KG1 (cell line): ENCODE data around the gene CLEC2B.
"Not testable (repeated sequence)": the region's sequence is repeated elsewhere in the genome, so short reads cannot be mapped to it uniquely, and the experiment has no call there.

Source experiments
- DNase-seq: peaks from one replicate; lab custom pipeline; 2025; lab: John Stamatoyannopoulos, UW

CLEC2B gene

GRCh38 chr12:9869307-9870161 is at the start of gene CLEC2B:
CLEC2B (minus strand) TSS chr12:9869354.
- peak; percentile 71 for DNase-seq

DNA sequence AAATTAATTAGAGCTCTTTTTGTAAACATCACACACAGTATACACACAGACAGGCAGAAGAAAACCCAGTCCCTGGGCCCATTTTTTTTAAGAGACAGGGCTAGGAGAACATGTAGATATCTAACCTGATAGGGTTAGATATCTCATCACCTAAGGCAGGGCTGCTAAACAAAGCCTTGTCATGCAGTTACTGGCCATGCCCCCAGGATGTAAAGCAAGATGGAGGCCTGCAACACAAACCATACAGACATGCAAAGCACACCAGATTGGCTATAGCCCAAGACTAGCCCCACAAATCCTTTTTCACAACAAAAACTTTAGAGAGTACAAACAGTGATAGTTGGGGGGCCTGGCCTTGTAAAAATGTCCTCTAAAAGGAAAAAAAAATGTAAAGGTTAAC is 42.6 kb upstream of the CLEC2B start:
- DNase-seq, result no peak

GRCh38 chr12:9910716-9911421 is 41.7 kb upstream of the CLEC2B start:
- no peak for DNase-seq

GRCh38 chr12:9909724-9910123 is 40.6 kb upstream of the CLEC2B start:
- no peak for DNase-seq

DNA sequence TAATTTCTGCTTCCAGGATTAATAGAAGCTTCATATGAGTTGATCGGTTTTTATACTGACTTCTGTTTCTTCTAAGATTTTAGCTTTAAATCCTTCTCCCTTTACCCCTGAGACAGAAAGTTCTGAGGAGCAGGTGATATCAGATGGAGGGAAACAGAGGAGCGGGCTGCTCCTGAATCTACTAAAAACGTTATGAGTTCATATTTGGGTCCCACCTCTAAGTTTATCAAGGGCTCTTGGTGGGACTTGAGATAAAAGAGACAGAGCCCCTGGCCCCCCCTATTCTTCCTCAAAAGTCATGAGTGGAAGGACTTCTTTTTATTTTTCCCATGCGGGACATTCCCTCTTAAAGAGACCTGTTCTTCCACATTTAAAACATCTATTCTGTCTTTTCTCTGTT is 39.2 kb upstream of the CLEC2B start:
- no peak for DNase-seq

GRCh38 chr12:9907769-9908168 is 38.6 kb upstream of the CLEC2B start:
- no peak for DNase-seq

DNA sequence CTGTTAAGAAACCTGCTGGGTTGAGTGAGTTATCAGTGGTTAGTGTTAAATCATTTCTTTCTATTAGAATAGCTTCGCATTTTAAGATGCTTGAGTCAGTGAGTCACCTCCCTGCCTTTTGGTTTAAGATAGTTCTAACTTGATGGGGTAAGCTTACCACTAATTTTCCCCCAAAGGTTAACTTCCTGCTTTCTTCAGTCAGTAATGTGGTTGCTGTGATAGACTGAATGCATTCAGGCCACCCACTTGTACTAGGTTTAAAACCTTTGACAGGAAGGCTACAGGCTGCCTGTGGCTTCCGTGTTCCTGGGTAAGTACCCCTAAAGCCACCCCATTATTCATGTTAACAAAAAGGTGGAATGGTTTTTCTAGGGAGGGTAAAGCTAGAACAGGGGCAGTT is 37.7 kb upstream of the CLEC2B start:
- no peak for DNase-seq

DNA sequence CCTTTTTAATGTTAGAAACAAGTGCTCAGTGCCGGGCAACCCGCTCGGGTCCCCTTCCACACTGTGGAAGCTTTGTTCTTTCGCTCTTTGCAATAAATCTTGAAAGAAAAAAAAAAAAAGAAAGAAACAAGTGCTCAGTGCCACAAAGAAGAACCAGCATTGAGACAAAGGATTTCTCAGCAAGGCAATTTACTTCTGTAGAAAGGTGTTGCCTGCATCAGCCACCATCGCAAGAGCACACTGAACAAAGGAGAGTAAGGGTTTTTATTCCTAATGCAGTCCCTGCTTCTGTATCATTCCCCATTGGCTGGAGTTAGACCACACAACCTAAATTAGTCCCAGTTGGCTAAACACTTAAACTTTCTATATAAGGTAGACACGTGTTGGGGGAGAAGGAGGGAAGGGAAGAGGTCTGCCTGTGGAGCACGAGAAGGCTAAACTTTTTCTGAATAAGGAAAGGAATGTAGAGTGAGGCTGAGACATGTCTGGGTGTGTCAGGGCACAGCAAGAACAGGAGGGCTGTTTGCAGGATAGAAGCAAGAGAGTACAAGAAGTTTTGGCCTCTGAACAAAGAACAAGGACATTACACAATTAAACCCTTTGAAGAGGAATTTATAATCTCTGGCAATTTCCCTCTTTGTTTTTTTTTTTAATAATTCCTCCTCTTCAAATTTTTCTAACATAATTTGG is 33.5 kb upstream of the CLEC2B start:
- no peak for DNase-seq

DNA sequence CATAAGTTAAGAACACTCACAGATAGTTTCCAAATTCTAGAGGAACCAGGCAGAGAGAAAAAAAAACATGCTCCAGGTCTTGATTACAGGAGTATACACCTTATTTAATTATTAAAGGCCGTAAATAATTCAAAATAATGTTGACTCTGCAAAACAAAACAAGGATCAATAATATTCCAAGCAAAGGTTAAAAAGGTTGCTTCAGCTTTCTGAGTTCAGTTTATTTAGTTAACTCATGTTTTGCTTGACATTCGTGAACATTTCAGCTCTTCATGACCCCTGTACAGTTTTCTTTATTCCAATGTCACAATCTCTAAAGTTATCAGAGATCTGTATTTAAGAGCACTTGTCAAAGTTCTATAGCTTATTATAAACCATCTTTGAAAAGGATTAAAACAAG is 31.8 kb upstream of the CLEC2B start:
- DNase-seq, result no peak

- DNase-seq, result no peak
Observed at GRCh38 chr12:9899209-9899608, 30.1 kb upstream of the CLEC2B start.

DNA sequence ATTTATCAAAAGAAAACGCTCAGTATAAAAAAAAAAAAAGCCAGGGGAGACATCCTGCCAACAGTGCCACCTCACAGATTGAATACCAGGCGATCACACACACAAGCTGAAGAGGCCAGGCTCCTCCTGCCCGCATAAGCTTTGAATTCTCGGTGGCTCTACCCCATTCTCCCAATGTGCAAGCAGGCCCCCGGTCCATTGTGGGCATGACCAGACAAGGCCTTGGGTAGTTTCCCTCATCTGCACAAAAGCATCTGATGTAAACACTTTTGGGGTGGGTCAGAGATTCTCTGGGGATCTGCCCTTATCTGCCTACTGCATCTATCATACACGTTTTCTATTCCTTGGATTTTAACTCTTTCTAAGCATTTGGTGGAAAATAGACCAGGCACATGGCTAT is 28.4 kb upstream of the CLEC2B start:
- no peak for DNase-seq

DNA sequence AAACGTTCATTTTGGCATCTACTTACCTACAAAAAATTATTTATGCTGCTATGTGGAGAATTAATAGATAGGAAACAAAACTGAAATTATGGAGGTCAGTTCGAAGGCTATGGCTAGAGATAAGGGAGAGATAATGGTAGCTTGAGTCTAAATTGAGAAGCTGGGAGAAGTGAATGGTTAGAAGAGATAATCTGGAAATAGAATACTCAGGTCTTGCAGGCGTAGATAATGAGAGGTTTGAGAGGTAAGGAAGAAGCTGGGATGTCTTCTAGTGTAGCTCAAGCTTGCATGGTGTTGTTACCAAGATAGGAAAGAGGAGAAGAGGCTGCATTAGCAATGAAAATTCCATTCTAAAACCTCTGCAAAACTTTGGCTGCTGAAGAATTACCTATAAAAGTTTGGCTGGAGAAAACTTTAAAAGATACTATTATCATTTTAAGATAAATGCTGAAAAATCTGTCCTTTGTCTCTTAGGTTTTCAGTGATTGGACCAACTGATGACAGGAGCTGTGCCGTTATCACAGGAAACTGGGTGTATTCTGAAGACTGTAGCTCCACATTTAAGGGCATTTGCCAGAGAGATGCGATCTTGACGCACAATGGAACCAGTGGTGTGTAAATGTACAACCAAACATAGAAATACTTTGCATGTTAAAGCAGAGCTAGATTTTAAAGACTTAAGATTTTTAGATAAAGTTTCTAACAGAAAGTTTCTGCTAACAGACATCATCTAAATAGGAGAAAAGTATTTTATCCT is 26.2 kb upstream of the CLEC2B start:
- no peak for DNase-seq

DNA sequence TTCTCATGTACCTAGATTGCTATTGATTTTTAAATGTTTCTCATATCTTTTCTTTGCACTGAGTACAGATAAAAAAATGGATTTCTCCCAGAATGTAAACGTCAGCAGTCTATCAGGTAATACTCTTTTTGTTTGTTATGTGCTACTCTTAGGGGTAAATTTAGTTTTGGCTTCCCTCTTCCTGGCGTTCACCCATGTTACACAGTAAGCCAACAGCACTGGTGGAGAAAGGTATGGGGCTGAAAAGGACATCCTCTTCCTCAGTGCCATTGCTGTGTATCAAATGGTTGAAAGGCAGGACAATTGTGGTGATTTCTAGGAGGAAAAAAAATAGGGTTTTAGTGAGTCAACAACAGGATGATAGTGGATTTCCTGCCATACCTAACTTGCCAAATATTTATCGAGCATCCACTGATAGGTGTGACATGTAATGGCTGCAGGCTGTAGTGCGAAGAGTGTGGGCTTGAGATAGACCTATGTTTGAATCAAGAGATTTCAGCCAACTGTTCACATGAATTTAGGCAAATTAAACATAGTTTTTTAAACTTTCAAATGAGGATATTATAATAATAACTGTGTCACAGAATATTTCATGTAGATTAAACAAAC is 19.6 kb upstream of the CLEC2B start:
- DNase-seq, result no peak

- no peak for DNase-seq
Observed at GRCh38 chr12:9883175-9883574, 14.0 kb upstream of the CLEC2B start.

DNA sequence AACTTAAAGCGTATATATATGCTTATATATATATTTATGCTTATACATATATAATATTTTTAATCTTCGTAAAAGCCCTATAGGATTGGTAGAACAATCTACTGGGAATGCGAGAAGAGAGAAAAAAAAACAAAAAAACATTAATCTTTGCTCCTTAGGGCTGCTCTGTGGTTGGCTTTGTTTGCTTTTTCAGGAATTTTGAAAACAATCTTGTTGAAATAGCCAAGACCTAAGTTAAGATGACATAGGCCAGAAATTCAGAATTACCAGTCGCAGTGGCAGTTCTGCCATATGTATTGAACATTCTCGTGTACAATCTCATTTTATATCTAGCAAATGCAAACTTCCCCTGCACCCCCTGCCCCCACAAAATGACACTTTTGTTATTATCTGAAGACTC is 12.8 kb upstream of the CLEC2B start:
- no peak for DNase-seq

DNA sequence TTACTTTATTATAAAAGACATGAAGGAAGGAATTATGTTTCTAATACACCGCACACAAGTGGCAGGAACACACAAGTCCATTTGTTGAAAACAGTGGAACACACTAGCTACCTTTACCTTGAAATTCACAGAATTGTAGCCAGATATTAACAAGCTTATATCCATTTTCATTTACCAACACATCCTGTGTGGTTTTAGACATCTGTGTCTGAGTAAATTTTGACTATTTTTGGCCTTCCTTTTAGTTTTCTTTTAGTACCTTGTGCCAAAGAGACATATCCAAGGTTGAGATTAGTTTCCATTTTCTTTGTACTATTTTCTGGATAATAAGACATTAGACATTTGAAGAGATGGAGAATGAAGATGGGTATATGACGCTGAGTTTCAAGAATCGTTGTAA is 12.1 kb upstream of the CLEC2B start, which contains the start of gene KLRF2:
TSS of gene KLRF2 (plus strand) at position 244 of the 400 bp plus-strand sequence. CDS start at position 351, 107 bp downstream.
- DNase-seq, result no peak

DNA sequence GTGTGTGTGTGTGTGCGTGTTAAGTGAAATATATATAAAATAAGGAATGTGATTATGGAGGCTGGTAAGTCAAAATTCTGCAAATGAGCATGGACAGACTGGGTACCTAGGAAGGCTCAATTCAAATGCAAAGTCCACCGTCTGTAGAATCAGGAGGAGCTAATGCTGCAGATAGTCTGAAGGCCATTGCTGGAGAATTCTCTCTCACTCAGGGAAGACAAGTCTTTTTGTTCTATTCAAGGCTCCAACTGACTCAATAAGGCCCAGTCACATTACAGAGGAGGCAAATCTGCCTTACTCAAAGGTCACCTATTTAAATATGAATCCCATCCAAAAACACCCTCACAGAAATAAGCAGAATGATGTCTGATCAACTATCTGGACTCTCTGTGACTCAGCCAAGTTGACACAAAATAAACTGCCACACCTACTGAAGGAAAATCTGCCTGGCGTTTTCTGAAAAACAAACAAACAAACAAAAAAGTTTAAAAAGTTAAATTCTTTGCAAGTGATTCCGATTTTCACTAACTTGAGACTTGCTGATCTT is 11.5 kb upstream of the CLEC2B start:
- DNase-seq, result no peak

DNA sequence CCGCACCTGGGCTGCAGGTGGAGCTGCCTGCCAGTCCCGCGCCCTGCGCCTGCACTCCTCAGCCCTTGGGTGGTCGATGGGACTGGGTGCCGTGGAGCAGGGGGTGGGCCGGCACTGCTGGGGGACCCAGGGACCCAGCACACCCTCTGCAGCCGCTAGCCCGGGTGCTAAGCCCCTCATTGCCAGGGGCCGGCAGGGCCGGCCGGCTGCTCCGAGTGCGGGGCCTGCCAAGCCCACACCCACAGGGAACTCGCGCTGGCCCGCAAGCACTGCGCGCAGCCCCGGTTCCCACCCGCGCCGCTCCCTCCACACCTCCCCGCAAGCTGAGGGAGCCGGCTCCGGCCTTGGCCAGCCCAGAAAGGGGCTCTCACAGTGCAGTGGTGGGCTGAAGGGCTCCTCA is 7.0 kb upstream of the CLEC2B start:
- not testable (repeated sequence) for DNase-seq

DNA sequence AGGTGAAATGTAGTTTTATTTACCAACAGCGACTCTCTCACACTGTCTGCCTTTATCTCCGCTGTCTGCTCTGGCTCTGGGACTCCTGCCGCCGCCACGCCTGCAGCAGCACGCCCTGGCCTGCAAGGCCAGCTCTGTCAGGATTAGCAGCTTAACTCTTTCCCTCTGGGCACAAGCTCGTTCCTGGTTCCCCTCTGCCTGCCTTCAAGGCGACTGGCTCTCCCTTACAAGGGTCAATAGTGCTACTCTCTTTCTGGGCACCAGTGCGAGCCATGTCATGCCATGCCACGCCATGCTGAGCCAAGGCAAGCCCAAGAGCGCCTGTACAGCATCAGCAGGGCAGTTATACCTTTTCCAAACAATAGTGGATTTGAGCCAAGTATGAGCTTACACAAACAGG is 3.6 kb upstream of the CLEC2B start:
- no peak for DNase-seq

DNA sequence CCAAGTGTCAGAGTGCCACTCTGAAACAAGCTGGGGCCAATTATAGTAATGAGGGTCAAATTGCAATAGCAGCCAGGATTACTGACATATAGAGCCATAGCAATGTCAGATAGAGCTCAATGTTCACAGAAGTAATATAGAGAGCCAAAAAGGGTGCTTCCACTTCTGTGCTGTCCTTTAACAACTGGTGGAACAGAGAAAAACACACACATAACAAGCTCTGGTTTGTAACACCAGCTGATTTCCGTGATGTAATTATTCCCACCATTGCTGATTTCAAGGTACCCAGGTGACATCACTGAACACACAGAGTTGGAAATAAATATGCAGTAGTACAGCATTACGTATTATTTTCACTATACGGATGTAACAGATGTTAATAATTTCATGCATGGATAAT is 3.0 kb upstream of the CLEC2B start:
- DNase-seq, result no peak

GRCh38 chr12:9870286-9870866 is 1.2 kb upstream of the CLEC2B start:
- peak; percentile 67 for DNase-seq
